Neural progenitor cell (in vitro differentiated cells): Measurements from ENCODE around the gene EPHA3.

Experiments
- CTCF ChIP-seq: fragments of 200-600 bp; sonication (generic); IDR thresholded peaks from 2 replicates; pipeline ENCODE4 v1.5.1; 2017; ENCODE audit warnings: antibody characterized with exemption, mild to moderate bottlenecking
- EZH2phosphoT487 ChIP-seq: fragments of 200-600 bp; sonication (generic); IDR thresholded peaks from 2 replicates; pipeline ENCODE4 v1.6.1; 2017; ENCODE audit warnings: antibody characterized with exemption

GRCh38 chr3:89179355-89180001, 72.1 kb downstream of the EPHA3 start:
- no peak for TF ChIP-seq CTCF
- TF ChIP-seq EZH2phosphoT487, result no peak
